GM06990 (cell line): Measurements from ENCODE around the gene KCNG4.

ENCODE experiments used
- DNase-seq: peaks from one replicate; pipeline ENCODE4 v3.0.0-alpha.2; 2011; ENCODE audit not compliant: insufficient read length; ENCODE audit errors: extremely low read depth
- H3K27me3 ChIP-seq: replicated peaks from 2 replicates; pipeline ENCODE4 v1.6.0; 2011; ENCODE audit warnings: low read length; ENCODE audit not compliant: control insufficient read depth, insufficient read depth
- H3K36me3 ChIP-seq: 2 replicates; pipeline ENCODE4 v1.5.1; 2011; ENCODE audit warnings: low read length; ENCODE audit not compliant: control insufficient read depth, insufficient read depth
- H3K4me3 ChIP-seq: replicated peaks from 2 replicates; pipeline ENCODE4 v1.5.1; 2011; ENCODE audit warnings: low read depth, mild to moderate bottlenecking, control low read depth, low read length
- TF ChIP-seq, protein P1 (sequence below): IDR thresholded peaks from 2 replicates; pipeline ENCODE4 v1.5.1; 2011; ENCODE audit warnings: low read length, control low read depth, mild to moderate bottlenecking, inconsistent platforms; ENCODE audit not compliant: insufficient read depth, poor library complexity, severe bottlenecking

KCNG4 gene

GRCh38 chr16:84177741-84178073 lies 62.1 kb downstream of the KCNG4 start:
- DNase-seq, result no peak
- no peaks in the 10 kb centered on the region for H3K27me3 ChIP-seq
- peaks cover 17% of the 10 kb centered on the region for H3K36me3 ChIP-seq

GRCh38 chr16:84176192-84177053 lies 63.4 kb downstream of the KCNG4 start:
- Histone ChIP-seq H3K4me3 (no peak overlapping the region), H3K27me3 (no peaks in the 10 kb centered on the region), H3K36me3 (peaks cover 16% of the 10 kb centered on the region)
- TF ChIP-seq, protein P1, sequence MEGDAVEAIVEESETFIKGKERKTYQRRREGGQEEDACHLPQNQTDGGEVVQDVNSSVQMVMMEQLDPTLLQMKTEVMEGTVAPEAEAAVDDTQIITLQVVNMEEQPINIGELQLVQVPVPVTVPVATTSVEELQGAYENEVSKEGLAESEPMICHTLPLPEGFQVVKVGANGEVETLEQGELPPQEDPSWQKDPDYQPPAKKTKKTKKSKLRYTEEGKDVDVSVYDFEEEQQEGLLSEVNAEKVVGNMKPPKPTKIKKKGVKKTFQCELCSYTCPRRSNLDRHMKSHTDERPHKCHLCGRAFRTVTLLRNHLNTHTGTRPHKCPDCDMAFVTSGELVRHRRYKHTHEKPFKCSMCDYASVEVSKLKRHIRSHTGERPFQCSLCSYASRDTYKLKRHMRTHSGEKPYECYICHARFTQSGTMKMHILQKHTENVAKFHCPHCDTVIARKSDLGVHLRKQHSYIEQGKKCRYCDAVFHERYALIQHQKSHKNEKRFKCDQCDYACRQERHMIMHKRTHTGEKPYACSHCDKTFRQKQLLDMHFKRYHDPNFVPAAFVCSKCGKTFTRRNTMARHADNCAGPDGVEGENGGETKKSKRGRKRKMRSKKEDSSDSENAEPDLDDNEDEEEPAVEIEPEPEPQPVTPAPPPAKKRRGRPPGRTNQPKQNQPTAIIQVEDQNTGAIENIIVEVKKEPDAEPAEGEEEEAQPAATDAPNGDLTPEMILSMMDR, result no peak
- DNase-seq, result no peak

More at GRCh38 chr16:84177741-84178073, 62.1 kb downstream of the KCNG4 start:
- TF ChIP-seq, protein P1, result no peak
- H3K4me3 ChIP-seq, result no peak overlapping the region

DNA sequence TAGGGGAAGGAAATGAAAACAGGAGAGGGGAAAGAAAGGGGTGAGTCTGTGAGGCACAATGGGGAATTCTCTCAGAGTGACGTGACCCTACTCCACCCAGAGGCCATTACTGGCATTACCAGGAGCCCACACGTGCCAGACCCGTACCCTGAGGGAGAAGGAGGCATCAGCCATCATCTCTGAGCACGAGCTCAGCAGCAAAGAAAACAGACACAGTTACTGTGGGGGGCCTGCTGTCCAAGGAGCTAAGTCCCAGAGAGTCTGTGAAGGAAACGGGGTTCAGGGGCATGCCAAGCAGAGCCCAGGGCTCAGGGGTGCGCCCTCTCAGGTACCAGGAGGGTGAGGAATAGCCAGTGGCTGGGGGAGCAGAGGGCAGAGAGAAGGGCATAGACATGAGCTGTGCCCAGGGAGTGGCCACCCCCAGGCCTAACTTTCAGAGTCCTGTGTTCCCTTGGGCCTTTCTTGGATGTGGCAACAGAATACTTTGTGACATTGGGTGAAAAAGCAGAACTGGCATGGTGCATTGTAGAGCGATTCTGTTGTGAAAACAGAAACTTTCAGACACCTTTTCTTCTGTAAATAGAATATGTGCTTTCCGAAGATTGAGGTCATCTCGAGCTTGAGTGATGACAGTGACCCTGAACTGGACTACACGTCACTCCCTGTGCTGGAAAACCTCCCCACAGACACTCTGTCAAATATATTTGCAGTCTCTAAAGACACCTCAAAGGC lies 64.3 kb downstream of the KCNG4 start:
- Histone ChIP-seq H3K27me3 (no peaks in the 10 kb centered on the region), H3K36me3 (peaks cover 13% of the 10 kb centered on the region), H3K4me3 (no peak overlapping the region)
- DNase-seq, result no peak
- TF ChIP-seq, protein P1, result peak; percentile 70

- peaks cover 5% of the 10 kb centered on the region for H3K36me3 ChIP-seq
- no peak overlapping the region for H3K4me3 ChIP-seq
- DNase-seq, result no peak
- TF ChIP-seq, protein P1, result no peak
- H3K27me3 ChIP-seq, result no peaks in the 10 kb centered on the region
These were observed 65.4 kb downstream of the KCNG4 start for GRCh38 chr16:84174396-84174795.

- no peaks in the 10 kb centered on the region for H3K27me3 ChIP-seq
- TF ChIP-seq, protein P1, result no peak
- no peak for DNase-seq
- no peaks in the 10 kb centered on the region for H3K36me3 ChIP-seq
- no peak overlapping the region for H3K4me3 ChIP-seq
These were observed 70.0 kb downstream of the KCNG4 start for GRCh38 chr16:84169765-84170310.
